Endothelial cell (in vitro differentiated cells): Measurements from ENCODE around the gene C9orf78. TPM values are rescaled to one million over a fixed set of nuclear protein-coding genes. Genes with fewer than 3 reads are reported as not detected.

ENCODE experiments used
- DNase-seq: peaks from one replicate; pipeline ENCODE4 v3.0.0; 2021; ENCODE audit warnings: low spot score
- H3K27ac Mint-ChIP-seq: one replicate; pipeline ENCODE4 v1.8.0; 2021; ENCODE audit warnings: mixed read lengths, inconsistent platforms; ENCODE audit not compliant: unreplicated experiment
- H3K27me3 Mint-ChIP-seq: one replicate; pipeline ENCODE4 v1.8.0; 2021; ENCODE audit warnings: mild to moderate bottlenecking, moderate library complexity, mixed read lengths, inconsistent platforms; ENCODE audit not compliant: unreplicated experiment
- H3K36me3 Mint-ChIP-seq: one replicate; pipeline ENCODE4 v1.8.0; 2021; ENCODE audit warnings: mild to moderate bottlenecking, low read depth, mixed read lengths, inconsistent platforms; ENCODE audit not compliant: unreplicated experiment
- H3K4me1 Mint-ChIP-seq: one replicate; pipeline ENCODE4 v1.8.0; 2021; ENCODE audit warnings: mild to moderate bottlenecking, mixed read lengths, inconsistent platforms; ENCODE audit not compliant: unreplicated experiment
- H3K4me3 Mint-ChIP-seq: one replicate; pipeline ENCODE4 v1.8.0; 2021; ENCODE audit warnings: mild to moderate bottlenecking, mixed read lengths, inconsistent platforms; ENCODE audit not compliant: unreplicated experiment
- H3K9me3 Mint-ChIP-seq: one replicate; pipeline ENCODE4 v1.8.0; 2021; ENCODE audit warnings: mixed read lengths, inconsistent platforms; ENCODE audit not compliant: unreplicated experiment
- CTCF ChIP-seq: fragments of 200-600 bp; sonication (generic); IDR thresholded peaks from one replicate; pipeline ENCODE4 v1.5.0; 2021; ENCODE audit warnings: antibody characterized with exemption; ENCODE audit not compliant: unreplicated experiment
- total RNA-seq: library from RNA; stranded (reverse); fragmentation: NEBNext Ultra II Directional; extraction: Animal tissue kit (Norgen Biotek cat#: 25700); gene quantifications from one replicate; pipeline ENCODE4 v1.2.1, GENCODE V29; 2021; ENCODE audit not compliant: unreplicated experiment

The C9orf78 gene
- total RNA-seq, 1 donor from 2014 or later: 29.1 TPM

GRCh38 chr9:129854588-129855110 is 19.6 kb upstream of the C9orf78 start:
- peaks cover 4% of the 10 kb centered on the region for H3K4me1 Mint-ChIP-seq
- no peak overlapping the region for H3K27ac Mint-ChIP-seq
- H3K27me3 Mint-ChIP-seq: peaks cover 2% of the 10 kb centered on the region
- TF ChIP-seq CTCF: no peak
- peaks cover 30% of the 10 kb centered on the region for H3K36me3 Mint-ChIP-seq
- no peak for DNase-seq
- no peaks in the 10 kb centered on the region for H3K9me3 Mint-ChIP-seq
- no peak overlapping the region for H3K4me3 Mint-ChIP-seq

GRCh38 chr9:129853614-129854013 is 18.5 kb upstream of the C9orf78 start:
- no peak overlapping the region for H3K27ac Mint-ChIP-seq
- H3K36me3 Mint-ChIP-seq: peaks cover 29% of the 10 kb centered on the region
- TF ChIP-seq CTCF: no peak
- H3K27me3 Mint-ChIP-seq: peaks cover 2% of the 10 kb centered on the region
- DNase-seq: no peak
- no peak overlapping the region for H3K4me3 Mint-ChIP-seq
- H3K4me1 Mint-ChIP-seq: peaks cover 4% of the 10 kb centered on the region
- no peaks in the 10 kb centered on the region for H3K9me3 Mint-ChIP-seq

GRCh38 chr9:129852579-129852978 is 17.5 kb upstream of the C9orf78 start:
- no peak overlapping the region for H3K27ac Mint-ChIP-seq
- no peak overlapping the region for H3K4me3 Mint-ChIP-seq
- no peaks in the 10 kb centered on the region for H3K9me3 Mint-ChIP-seq
- H3K36me3 Mint-ChIP-seq: peaks cover 27% of the 10 kb centered on the region
- TF ChIP-seq CTCF: no peak
- H3K4me1 Mint-ChIP-seq: peaks cover 9% of the 10 kb centered on the region
- H3K27me3 Mint-ChIP-seq: peaks cover 2% of the 10 kb centered on the region
- DNase-seq: no peak

DNA sequence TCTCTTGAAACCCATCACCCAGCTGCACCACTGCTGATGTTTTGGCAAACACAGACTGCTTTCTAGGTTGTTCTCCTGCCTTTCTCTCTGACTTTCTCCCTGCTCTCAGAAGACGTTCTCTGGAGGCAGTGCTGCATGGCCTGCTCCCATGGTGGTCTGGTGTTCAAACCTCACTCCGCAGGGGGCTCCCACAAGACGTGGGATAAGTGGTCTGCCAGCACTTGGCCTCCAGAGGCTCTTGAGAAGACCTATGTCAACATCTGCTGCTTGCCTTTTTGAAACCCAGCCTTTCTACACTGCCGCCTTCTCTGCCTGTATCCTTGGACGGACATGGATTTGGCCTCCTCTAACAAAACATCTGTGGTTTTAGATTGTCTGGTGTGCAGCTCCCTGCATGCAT is 16.7 kb upstream of the C9orf78 start:
- H3K4me1 Mint-ChIP-seq: peaks cover 9% of the 10 kb centered on the region
- no peak overlapping the region for H3K4me3 Mint-ChIP-seq
- H3K27me3 Mint-ChIP-seq: peaks cover 2% of the 10 kb centered on the region
- peaks cover 27% of the 10 kb centered on the region for H3K36me3 Mint-ChIP-seq
- no peak overlapping the region for H3K27ac Mint-ChIP-seq
- H3K9me3 Mint-ChIP-seq: no peaks in the 10 kb centered on the region
- DNase-seq: no peak
- no peak for TF ChIP-seq CTCF

GRCh38 chr9:129850821-129851550 is 15.9 kb upstream of the C9orf78 start:
- Mint-ChIP-seq H3K4me3 (no peak overlapping the region), H3K4me1 (peaks cover 9% of the 10 kb centered on the region), H3K27me3 (no peaks in the 10 kb centered on the region), H3K27ac (no peak overlapping the region), H3K36me3 (peaks cover 27% of the 10 kb centered on the region), H3K9me3 (no peaks in the 10 kb centered on the region)
- TF ChIP-seq CTCF: no peak
- DNase-seq: no peak
